DMS53 (cell line): ENCODE measurements around the gene DIPK1B.
A peak's percentile ranks its signal among the peaks of the same experiment; 100 is the strongest.

Experiments
- DNase-seq: peaks from one replicate; lab custom pipeline; 2025; lab: John Stamatoyannopoulos, UW

DIPK1B gene

GRCh38 chr9:136769710-136770191 lies 57.4 kb downstream of the DIPK1B start:
- no peak for DNase-seq

- no peak for DNase-seq
Observed at GRCh38 chr9:136771907-136772415, 59.6 kb downstream of the DIPK1B start.

- DNase-seq, result peak; percentile 62
Observed at GRCh38 chr9:136773386-136774044, 61.1 kb downstream of the DIPK1B start.
